Neural progenitor cell (in vitro differentiated cells): ENCODE results near the gene PALB2. TPM values are rescaled to one million over a fixed set of nuclear protein-coding genes. Genes with fewer than 3 reads are reported as not detected.

Experiments used
- DNase-seq: peaks from one replicate; pipeline ENCODE4 v3.0.0-alpha.2; 2016; ENCODE audit warnings: low spot score
- H2AFZ ChIP-seq: fragments of 200-600 bp; sonication (generic); replicated peaks from 2 replicates; pipeline ENCODE4 v1.6.1; 2016; ENCODE audit warnings: antibody characterized with exemption
- H3F3A ChIP-seq: fragments of 200-600 bp; sonication (generic); 2 replicates; pipeline ENCODE4 v1.6.1; 2016; ENCODE audit warnings: antibody characterized with exemption, low read depth
- H3K27ac ChIP-seq: fragments of 200-600 bp; sonication (generic); 2 replicates; pipeline ENCODE4 v1.5.1; 2016; ENCODE audit warnings: mild to moderate bottlenecking
- H3K27me3 ChIP-seq: fragments of 200-600 bp; sonication (generic); 2 replicates; pipeline ENCODE4 v1.6.1; 2016; ENCODE audit warnings: mild to moderate bottlenecking, moderate library complexity
- H3K36me3 ChIP-seq: fragments of 200-600 bp; sonication (generic); 2 replicates; pipeline ENCODE4 v1.5.1; 2016
- H3K4me1 ChIP-seq: fragments of 200-600 bp; sonication (generic); 2 replicates; pipeline ENCODE4 v1.6.1; 2016; ENCODE audit warnings: mixed run types
- H3K4me2 ChIP-seq: fragments of 200-600 bp; sonication (generic); 2 replicates; pipeline ENCODE4 v1.6.1; 2016
- H3K4me3 ChIP-seq: fragments of 200-600 bp; sonication (generic); 2 replicates; pipeline ENCODE4 v1.5.1; 2016
- H3K79me2 ChIP-seq: fragments of 200-600 bp; sonication (generic); 2 replicates; pipeline ENCODE4 v1.6.1; 2016; ENCODE audit warnings: low read depth
- H3K9ac ChIP-seq: fragments of 200-600 bp; sonication (generic); 2 replicates; pipeline ENCODE4 v1.6.1; 2016
- H3K9me3 ChIP-seq: fragments of 200-600 bp; sonication (generic); 2 replicates; pipeline ENCODE4 v1.5.1; 2016; ENCODE audit warnings: low read depth
- H4K20me1 ChIP-seq: fragments of 200-600 bp; sonication (generic); 2 replicates; pipeline ENCODE4 v1.6.1; 2016; ENCODE audit warnings: low read depth
- H3K27ac Mint-ChIP-seq: 3 replicates; pipeline ENCODE4 v1.8.0; 2021; ENCODE audit warnings: mixed read lengths
- H3K27me3 Mint-ChIP-seq: 2 replicates; pipeline ENCODE4 v1.8.0; 2022; ENCODE audit warnings: low read depth, mild to moderate bottlenecking, inconsistent platforms, moderate library complexity, mixed read lengths; ENCODE audit not compliant: insufficient read depth
- H3K36me3 Mint-ChIP-seq: 3 replicates; pipeline ENCODE4 v1.8.0; 2021; ENCODE audit warnings: mixed read lengths
- H3K4me1 Mint-ChIP-seq: 3 replicates; pipeline ENCODE4 v1.8.0; 2021; ENCODE audit warnings: mixed read lengths
- H3K4me3 Mint-ChIP-seq: 3 replicates; pipeline ENCODE4 v1.8.0; 2021; ENCODE audit warnings: mild to moderate bottlenecking, moderate library complexity, mixed read lengths
- H3K9me3 Mint-ChIP-seq: 3 replicates; pipeline ENCODE4 v1.8.0; 2020; ENCODE audit warnings: mixed read lengths
- EZH2 ChIP-seq: fragments of 200-600 bp; sonication (generic); IDR thresholded peaks from 2 replicates; pipeline ENCODE4 v1.6.1; 2017; ENCODE audit warnings: antibody characterized with exemption, mild to moderate bottlenecking, moderate library complexity
- EZH2phosphoT487 ChIP-seq: fragments of 200-600 bp; sonication (generic); IDR thresholded peaks from 2 replicates; pipeline ENCODE4 v1.6.1; 2017; ENCODE audit warnings: antibody characterized with exemption
- total RNA-seq: library from RNA; depleted of rRNA; stranded (reverse); fragments of >200 nt; gene quantifications from 2 replicates; pipeline ENCODE4 v1.2.3, GENCODE V29; 2015; ENCODE audit warnings: low replicate concordance
- TF ChIP-seq, protein P1 (sequence below): fragments of 200-600 bp; sonication (generic); IDR thresholded peaks from 2 replicates; pipeline ENCODE4 v1.5.1; 2017; ENCODE audit warnings: antibody characterized with exemption, mild to moderate bottlenecking

The PALB2 gene
- total RNA-seq, 1 donor from 2014 or later = 23.3 TPM

DNA sequence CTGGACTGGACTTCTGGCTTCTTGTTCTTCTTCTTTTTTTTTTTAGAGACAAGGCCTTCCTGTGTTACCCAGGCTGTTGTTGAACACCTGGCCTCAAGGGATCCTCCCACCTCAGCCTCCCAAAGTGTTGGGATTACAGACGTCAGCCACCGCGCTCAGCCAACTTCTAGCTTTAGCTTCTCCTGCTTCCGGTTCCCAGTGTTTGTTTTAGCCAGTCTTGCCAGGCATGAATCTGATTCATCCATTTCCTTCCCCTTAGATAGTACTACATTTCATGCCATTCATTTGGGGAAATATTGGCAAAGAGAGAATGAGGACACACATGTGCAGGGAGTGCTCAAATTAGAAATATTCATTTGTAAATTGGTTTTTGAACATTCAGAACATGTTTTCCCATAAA, 32.9 kb downstream of the PALB2 start:
- DNase-seq = no peak
- H3K4me3 Mint-ChIP-seq = no peak overlapping the region
- Histone ChIP-seq H3K4me1 (no peaks in the 10 kb centered on the region), H3K27ac (no peak overlapping the region), H3F3A (no peaks in the 10 kb centered on the region), H3K4me2 (no peak overlapping the region), H3K9ac (no peak overlapping the region), H3K36me3 (no peaks in the 10 kb centered on the region), H3K9me3 (no peaks in the 10 kb centered on the region), H2AFZ (no peak overlapping the region), H3K27me3 (no peaks in the 10 kb centered on the region), H3K4me3 (no peak overlapping the region), H3K79me2 (no peaks in the 10 kb centered on the region), H4K20me1 (no peaks in the 10 kb centered on the region)
- H3K36me3 Mint-ChIP-seq = peaks cover 3% of the 10 kb centered on the region
- TF ChIP-seq EZH2 = no peak
- TF ChIP-seq EZH2phosphoT487 = no peak
- TF ChIP-seq, protein P1, sequence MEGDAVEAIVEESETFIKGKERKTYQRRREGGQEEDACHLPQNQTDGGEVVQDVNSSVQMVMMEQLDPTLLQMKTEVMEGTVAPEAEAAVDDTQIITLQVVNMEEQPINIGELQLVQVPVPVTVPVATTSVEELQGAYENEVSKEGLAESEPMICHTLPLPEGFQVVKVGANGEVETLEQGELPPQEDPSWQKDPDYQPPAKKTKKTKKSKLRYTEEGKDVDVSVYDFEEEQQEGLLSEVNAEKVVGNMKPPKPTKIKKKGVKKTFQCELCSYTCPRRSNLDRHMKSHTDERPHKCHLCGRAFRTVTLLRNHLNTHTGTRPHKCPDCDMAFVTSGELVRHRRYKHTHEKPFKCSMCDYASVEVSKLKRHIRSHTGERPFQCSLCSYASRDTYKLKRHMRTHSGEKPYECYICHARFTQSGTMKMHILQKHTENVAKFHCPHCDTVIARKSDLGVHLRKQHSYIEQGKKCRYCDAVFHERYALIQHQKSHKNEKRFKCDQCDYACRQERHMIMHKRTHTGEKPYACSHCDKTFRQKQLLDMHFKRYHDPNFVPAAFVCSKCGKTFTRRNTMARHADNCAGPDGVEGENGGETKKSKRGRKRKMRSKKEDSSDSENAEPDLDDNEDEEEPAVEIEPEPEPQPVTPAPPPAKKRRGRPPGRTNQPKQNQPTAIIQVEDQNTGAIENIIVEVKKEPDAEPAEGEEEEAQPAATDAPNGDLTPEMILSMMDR = no peak
- H3K27me3 Mint-ChIP-seq = no peaks in the 10 kb centered on the region
- no peak overlapping the region for H3K27ac Mint-ChIP-seq
- H3K9me3 Mint-ChIP-seq = no peaks in the 10 kb centered on the region
- H3K4me1 Mint-ChIP-seq = no peaks in the 10 kb centered on the region

DNA sequence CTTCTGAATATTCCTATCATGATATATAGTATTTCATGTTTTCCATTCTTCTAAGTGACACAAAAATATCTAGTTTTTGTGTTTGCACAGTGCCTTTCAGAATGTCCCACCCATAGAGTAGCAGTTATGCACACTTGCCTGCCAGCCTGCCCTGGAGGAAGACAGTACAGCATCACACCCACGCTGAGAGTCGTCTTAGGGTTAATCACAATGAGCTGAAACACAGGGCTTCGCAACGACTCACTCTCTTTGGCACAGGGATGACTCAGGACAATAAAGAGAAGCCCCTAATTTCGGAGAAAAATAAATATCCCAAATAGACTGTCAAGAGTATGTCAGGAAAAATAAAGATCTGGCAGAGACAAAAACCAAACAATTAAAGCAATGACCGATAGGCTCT, 33.4 kb downstream of the PALB2 start:
- H3K27ac ChIP-seq = no peak overlapping the region
- no peak overlapping the region for H3K27ac Mint-ChIP-seq

DNA sequence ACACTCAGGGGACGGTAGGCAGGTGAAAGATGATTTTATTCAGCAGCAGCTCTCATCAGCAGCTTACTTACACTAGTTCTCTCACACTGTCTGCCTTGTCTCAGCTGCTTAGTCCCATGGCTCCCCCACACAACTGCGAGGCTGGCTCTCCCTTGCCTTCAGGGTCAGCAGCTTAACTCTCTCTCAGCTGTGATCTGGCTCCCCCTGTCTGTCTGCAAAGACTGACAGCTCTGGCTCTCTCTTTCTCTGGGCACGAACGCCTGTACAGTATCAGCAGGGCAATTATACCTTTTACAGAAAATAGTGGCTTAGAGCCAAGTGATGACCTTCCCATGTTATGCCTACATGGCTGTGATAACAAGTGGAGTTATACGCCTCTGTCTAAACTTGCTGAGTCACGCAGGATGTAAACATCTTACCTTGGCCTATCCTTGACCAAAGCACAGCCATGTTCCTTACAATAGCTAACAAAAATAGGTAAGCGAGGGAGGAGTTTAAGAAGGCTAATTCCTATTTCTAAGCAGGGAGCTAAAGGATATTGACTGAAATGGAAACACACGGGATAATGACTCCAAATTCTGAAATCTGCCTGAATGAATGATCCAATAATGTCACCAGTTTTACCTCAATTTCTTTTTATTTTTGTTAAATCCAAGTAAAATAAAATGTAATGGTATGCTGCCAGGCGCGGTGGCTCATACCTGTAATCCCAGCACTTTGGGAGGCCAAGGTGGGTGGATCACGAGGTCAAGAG, 43.9 kb downstream of the PALB2 start:
- peaks cover 7% of the 10 kb centered on the region for H3K4me1 Mint-ChIP-seq
- H3K27me3 ChIP-seq = no peaks in the 10 kb centered on the region
- H2AFZ ChIP-seq = no peak overlapping the region
- no peaks in the 10 kb centered on the region for H3K9me3 ChIP-seq
- H3K36me3 ChIP-seq = no peaks in the 10 kb centered on the region
- H3K9ac ChIP-seq = no peak overlapping the region
- H3K27ac ChIP-seq = no peak overlapping the region
- peaks cover 23% of the 10 kb centered on the region for H3K4me1 ChIP-seq
- TF ChIP-seq, protein P1 = peak; percentile 53
- TF ChIP-seq EZH2 = no peak
- no peak overlapping the region for H3K27ac Mint-ChIP-seq
- no peaks in the 10 kb centered on the region for H3K9me3 Mint-ChIP-seq
- H3K79me2 ChIP-seq = peaks cover 40% of the 10 kb centered on the region
- H4K20me1 ChIP-seq = peaks cover 35% of the 10 kb centered on the region
- peaks cover 10% of the 10 kb centered on the region for H3K36me3 Mint-ChIP-seq
- H3F3A ChIP-seq = peaks cover 31% of the 10 kb centered on the region
- H3K4me3 Mint-ChIP-seq = peak overlapping the region; percentile 8
- DNase-seq = peak; percentile 78
- H3K4me3 ChIP-seq = peak overlapping the region; percentile 96
- H3K27me3 Mint-ChIP-seq = no peaks in the 10 kb centered on the region
- peak overlapping the region; percentile 98 for H3K4me2 ChIP-seq

More for the DNA sequence above, 33.4 kb downstream of the PALB2 start:
- Histone ChIP-seq H3K9me3 (no peaks in the 10 kb centered on the region), H3K79me2 (no peaks in the 10 kb centered on the region), H3K27me3 (no peaks in the 10 kb centered on the region), H3K4me1 (no peaks in the 10 kb centered on the region), H3F3A (no peaks in the 10 kb centered on the region), H3K4me3 (no peak overlapping the region), H3K4me2 (no peak overlapping the region), H2AFZ (no peak overlapping the region), H4K20me1 (no peaks in the 10 kb centered on the region), H3K36me3 (no peaks in the 10 kb centered on the region), H3K9ac (no peak overlapping the region)
- Mint-ChIP-seq H3K4me3 (no peak overlapping the region), H3K4me1 (no peaks in the 10 kb centered on the region), H3K27me3 (no peaks in the 10 kb centered on the region), H3K9me3 (no peaks in the 10 kb centered on the region), H3K36me3 (peaks cover 3% of the 10 kb centered on the region)
- TF ChIP-seq EZH2phosphoT487 (no peak), EZH2 (no peak)
- TF ChIP-seq, protein P1 = no peak
- DNase-seq = no peak
